Mesenchymal stem cell (in vitro differentiated cells and primary cell): ENCODE measurements around the gene CDH16.
A peak's percentile ranks its signal among the peaks of the same experiment; 100 is the strongest.

ENCODE experiments used
- DNase-seq: peaks from one replicate; pipeline ENCODE4 v3.0.0-alpha.2; 2013
- H2AFZ ChIP-seq: one replicate; pipeline ENCODE4 v1.6.1; 2013; ENCODE audit warnings: low read depth, mild to moderate bottlenecking, control low read depth, inconsistent platforms, low read length, moderate library complexity
- H2AK5ac ChIP-seq: 2 replicates; pipeline ENCODE4 v1.6.1; 2013; ENCODE audit warnings: low read length, moderate library complexity, mild to moderate bottlenecking, inconsistent platforms; ENCODE audit not compliant: severe bottlenecking
- H2BK120ac ChIP-seq: one replicate; pipeline ENCODE4 v1.6.1; 2013; ENCODE audit warnings: low read depth, mild to moderate bottlenecking, inconsistent platforms, low read length, moderate library complexity
- H2BK12ac ChIP-seq, 2 experiments: one replicate each; pipeline ENCODE4 v1.6.1; 2013; ENCODE audit warnings: inconsistent platforms in 2 of 2, low read length in 2 of 2, mild to moderate bottlenecking in 2 of 2, moderate library complexity in 2 of 2, control low read depth in 1 of 2
- H2BK15ac ChIP-seq: one replicate; pipeline ENCODE4 v1.6.1; 2013; ENCODE audit warnings: mild to moderate bottlenecking, low read depth, inconsistent platforms; ENCODE audit not compliant: poor library complexity, severe bottlenecking
- H2BK5ac ChIP-seq: 2 replicates; pipeline ENCODE4 v1.6.1; 2013; ENCODE audit warnings: low read depth, mild to moderate bottlenecking, low read length, control low read depth, inconsistent platforms; ENCODE audit not compliant: poor library complexity, severe bottlenecking
- H3K14ac ChIP-seq, 2 experiments: one replicate each; pipeline ENCODE4 v1.6.1; 2013; ENCODE audit warnings: inconsistent platforms in 2 of 2, low read length in 2 of 2, control low read depth in 1 of 2, mild to moderate bottlenecking in 1 of 2, moderate library complexity in 1 of 2
- H3K18ac ChIP-seq, 2 experiments: one replicate each; pipeline ENCODE4 v1.6.1; 2013; ENCODE audit warnings: inconsistent platforms in 2 of 2, low read length in 2 of 2, control low read depth in 1 of 2, low read depth in 1 of 2, mild to moderate bottlenecking in 1 of 2
- H3K23ac ChIP-seq, 2 experiments: one replicate each; pipeline ENCODE4 v1.6.1; 2013; ENCODE audit warnings: inconsistent platforms in 2 of 2, low read length in 2 of 2, mild to moderate bottlenecking in 2 of 2, moderate library complexity in 2 of 2, control low read depth in 1 of 2
- H3K27ac ChIP-seq: 2 replicates; pipeline ENCODE4 v1.5.1; 2013; ENCODE audit warnings: mild to moderate bottlenecking, moderate library complexity, low read length, control low read depth, inconsistent platforms; ENCODE audit not compliant: poor library complexity, severe bottlenecking
- H3K27me3 ChIP-seq, 2 experiments: 2 replicates each; pipeline versions ENCODE4 v1.6.1 to v1.7.0; 2013; ENCODE audit warnings: low read length in 2 of 2, mild to moderate bottlenecking in 2 of 2, moderate library complexity in 2 of 2, control low read depth in 1 of 2, inconsistent platforms in 1 of 2; ENCODE audit not compliant: control insufficient read depth in 1 of 2, insufficient read depth in 1 of 2
- H3K36me3 ChIP-seq, 2 experiments: 2 replicates each; pipeline versions ENCODE4 v1.6.1 to v1.7.0; 2013; ENCODE audit warnings: low read length in 2 of 2, control low read depth in 1 of 2, inconsistent platforms in 1 of 2, low read depth in 1 of 2, mild to moderate bottlenecking in 1 of 2; ENCODE audit not compliant: insufficient read depth in 2 of 2, control insufficient read depth in 1 of 2
- H3K4ac ChIP-seq, 2 experiments: one replicate each; pipeline ENCODE4 v1.6.1; 2013; ENCODE audit warnings: inconsistent platforms in 2 of 2, low read length in 2 of 2, mild to moderate bottlenecking in 2 of 2, moderate library complexity in 2 of 2, control low read depth in 1 of 2, low read depth in 1 of 2
- H3K4me1 ChIP-seq: 2 replicates; pipeline ENCODE4 v1.6.1; 2013; ENCODE audit warnings: low read depth, low read length, control low read depth; ENCODE audit not compliant: control insufficient read depth, insufficient read depth
- H3K4me2 ChIP-seq: 2 replicates; pipeline ENCODE4 v1.6.1; 2013; ENCODE audit warnings: low read length, mild to moderate bottlenecking, inconsistent platforms; ENCODE audit not compliant: poor library complexity, severe bottlenecking
- H3K4me3 ChIP-seq, 2 experiments: 2 replicates each; pipeline versions ENCODE4 v1.5.1 to v1.7.0; 2013; ENCODE audit warnings: low read length in 2 of 2, mild to moderate bottlenecking in 2 of 2, control low read depth in 1 of 2, low read depth in 1 of 2; ENCODE audit not compliant: insufficient read depth in 1 of 2
- H3K79me1 ChIP-seq: replicated peaks from 2 replicates; pipeline ENCODE4 v1.6.1; 2013; ENCODE audit warnings: mild to moderate bottlenecking, control low read depth, low read length, inconsistent platforms; ENCODE audit not compliant: poor library complexity, severe bottlenecking
- H3K9ac ChIP-seq: 2 replicates; pipeline ENCODE4 v1.7.0; 2013; ENCODE audit warnings: mild to moderate bottlenecking, low read length, moderate library complexity
- H3K9me3 ChIP-seq: 2 replicates; pipeline ENCODE4 v1.7.0; 2013; ENCODE audit warnings: mild to moderate bottlenecking, low read length; ENCODE audit not compliant: control insufficient read depth
- H4K8ac ChIP-seq: one replicate; pipeline ENCODE4 v1.6.1; 2013; ENCODE audit warnings: inconsistent platforms, mild to moderate bottlenecking, low read length, moderate library complexity
- H4K91ac ChIP-seq: one replicate; pipeline ENCODE4 v1.6.1; 2013; ENCODE audit warnings: mild to moderate bottlenecking, low read length, inconsistent platforms
- WGBS: methylation state at CpG from one replicate; pipeline ENCODE4 v1.1.7; 2013; ENCODE audit warnings: mixed read lengths; 5-methylcytosine and 5-hydroxymethylcytosine counted together

CDH16 gene

GRCh38 chr16:66895999-66896398 is 22.7 kb downstream of the CDH16 start:
- Histone ChIP-seq H3K18ac (no peak overlapping the region), H3K79me1 (peaks cover 4% of the 10 kb centered on the region), H2AFZ (no peak overlapping the region), H4K91ac (peak overlapping the region; percentile 76), H3K27me3 (no peaks in the 10 kb centered on the region), H2BK120ac (no peak overlapping the region), H3K4ac (no peak overlapping the region), H3K4me2 (no peak overlapping the region), H2BK15ac (no peak overlapping the region), H2BK12ac (peak overlapping the region in 1 of 2 experiments; percentile 38), H3K23ac (no peak overlapping the region), H3K4me1 (peaks cover 27% of the 10 kb centered on the region), H3K9me3 (no peaks in the 10 kb centered on the region), H3K14ac (no peak overlapping the region), H3K27ac (no peak overlapping the region), H2BK5ac (no peak overlapping the region), H3K4me3 (no peak overlapping the region), H3K36me3 (peaks cover 3 to 8% of the 10 kb centered on the region in 2 experiments), H4K8ac (peak overlapping the region; percentile 9), H3K9ac (peak overlapping the region; percentile 23), H2AK5ac (peak overlapping the region; percentile 6)
- WGBS: 95% methylated on average over 3 of the region's 3 CpGs
- no peak for DNase-seq

- H2BK5ac ChIP-seq: no peak overlapping the region
- no peak overlapping the region for H2AFZ ChIP-seq
- no peaks in the 10 kb centered on the region for H3K27me3 ChIP-seq
- no peak overlapping the region for H3K23ac ChIP-seq
- DNase-seq: no peak
- no peaks in the 10 kb centered on the region for H3K9me3 ChIP-seq
- H2BK120ac ChIP-seq: peak overlapping the region; percentile 38
- peak overlapping the region; percentile 57 for H2BK15ac ChIP-seq
- H3K4me3 ChIP-seq: no peak overlapping the region
- H2AK5ac ChIP-seq: peak overlapping the region; percentile 6
- H3K79me1 ChIP-seq: peaks cover 5% of the 10 kb centered on the region
- no peak overlapping the region for H3K4me2 ChIP-seq
- no peak overlapping the region for H3K18ac ChIP-seq
- peak overlapping the region; percentile 23 for H3K9ac ChIP-seq
- H3K36me3 ChIP-seq: peaks cover 3 to 8% of the 10 kb centered on the region in 2 experiments
- WGBS: 91% methylated on average over 5 of the region's 5 CpGs
- no peak overlapping the region for H3K4ac ChIP-seq
- peak overlapping the region; percentile 67 for H4K8ac ChIP-seq
- H3K4me1 ChIP-seq: peaks cover 23% of the 10 kb centered on the region
- no peak overlapping the region for H3K14ac ChIP-seq
- H3K27ac ChIP-seq: no peak overlapping the region
- peak overlapping the region in 1 of 2 experiments; percentile 38 for H2BK12ac ChIP-seq
- peak overlapping the region; percentile 76 for H4K91ac ChIP-seq
Observed at GRCh38 chr16:66895689-66895979, 23.1 kb downstream of the CDH16 start.

- peak overlapping the region; percentile 76 for H4K91ac ChIP-seq
- no peak overlapping the region for H3K14ac ChIP-seq
- no peak overlapping the region for H3K4me3 ChIP-seq
- peaks cover 18% of the 10 kb centered on the region for H3K4me1 ChIP-seq
- H3K4me2 ChIP-seq: no peak overlapping the region
- peak; percentile 83 for DNase-seq
- H3K9ac ChIP-seq: peak overlapping the region; percentile 23
- no peaks in the 10 kb centered on the region for H3K9me3 ChIP-seq
- no peak overlapping the region for H2BK5ac ChIP-seq
- H4K8ac ChIP-seq: peak overlapping the region; percentile 67
- no peak overlapping the region for H2AK5ac ChIP-seq
- no peaks in the 10 kb centered on the region for H3K27me3 ChIP-seq
- peaks cover 3 to 8% of the 10 kb centered on the region in 2 experiments for H3K36me3 ChIP-seq
- H3K23ac ChIP-seq: no peak overlapping the region
- no peak overlapping the region for H3K4ac ChIP-seq
- H2BK120ac ChIP-seq: peak overlapping the region; percentile 38
- 47% methylated on average over 11 of the region's 11 CpGs for WGBS
- peak overlapping the region; percentile 38 to 97 for H2BK12ac ChIP-seq
- H3K79me1 ChIP-seq: peaks cover 6% of the 10 kb centered on the region
- H3K27ac ChIP-seq: no peak overlapping the region
- no peak overlapping the region for H2AFZ ChIP-seq
- peak overlapping the region; percentile 57 for H2BK15ac ChIP-seq
- H3K18ac ChIP-seq: no peak overlapping the region
Observed at GRCh38 chr16:66894948-66895688, 23.6 kb downstream of the CDH16 start.

GRCh38 chr16:66894055-66894454 is 24.6 kb downstream of the CDH16 start:
- Histone ChIP-seq H2AK5ac (no peak overlapping the region), H2BK5ac (no peak overlapping the region), H3K4me2 (no peak overlapping the region), H3K18ac (no peak overlapping the region), H3K23ac (no peak overlapping the region), H2BK120ac (no peak overlapping the region), H3K27me3 (no peaks in the 10 kb centered on the region), H4K8ac (no peak overlapping the region), H3K79me1 (peaks cover 8% of the 10 kb centered on the region), H3K4me1 (peaks cover 11% of the 10 kb centered on the region), H3K4ac (no peak overlapping the region), H3K14ac (no peak overlapping the region), H2BK12ac (no peak overlapping the region), H4K91ac (no peak overlapping the region), H3K9me3 (no peaks in the 10 kb centered on the region), H2BK15ac (no peak overlapping the region), H3K9ac (no peak overlapping the region), H3K36me3 (peaks cover 3 to 10% of the 10 kb centered on the region in 2 experiments), H3K27ac (no peak overlapping the region), H2AFZ (no peak overlapping the region), H3K4me3 (no peak overlapping the region)
- 87% methylated on average over 2 of the region's 2 CpGs for WGBS
- no peak for DNase-seq
